ENCODE results near the gene ALDH3A1. TPM values are rescaled to one million over a fixed set of nuclear protein-coding genes. Genes with fewer than 3 reads are reported as not detected.

ALDH3A1 gene
- total and polyA plus RNA-seq, 10 donors: 0.36 to 16.1 (median 0.77) TPM; not detected in 1

DNA sequence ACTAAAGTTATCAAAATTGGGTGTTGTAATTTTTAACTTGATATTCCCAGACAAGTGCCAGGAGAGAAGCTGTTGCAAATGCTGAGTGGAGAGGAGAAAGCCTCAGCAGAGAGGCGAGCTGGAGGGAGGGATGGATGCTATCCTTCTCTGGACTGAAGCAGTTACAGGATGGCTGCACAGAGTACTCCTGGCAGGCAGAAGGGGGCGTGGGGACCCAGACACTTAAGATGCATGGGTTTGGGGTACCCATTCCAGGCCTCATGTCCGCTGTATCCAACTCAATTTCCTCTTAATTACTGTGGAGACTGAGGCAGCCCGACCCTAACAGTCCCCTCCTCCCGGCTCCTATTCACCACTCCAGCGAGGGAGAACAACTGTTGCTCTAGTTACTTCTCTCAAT, 25.4 kb upstream of the ALDH3A1 start:
- Histone ChIP-seq H3K9me3 (no peaks in the 10 kb centered on the region), H3K4me1 (peaks cover 0 to 7% (median 2%) of the 10 kb centered on the region in 6 donors), H3K27ac (no peak overlapping the region), H3K4me3 (no peak overlapping the region), H3K27me3 (replicated peaks in 1 of 7) (no peaks in the 10 kb centered on the region), H3K36me3 (peaks cover 4 to 62% (median 20%) of the 10 kb centered on the region in 6 donors)
- TF ChIP-seq POLR2AphosphoS5 (IDR thresholded peaks at IDR 0.05): no peak
- TF ChIP-seq, protein P1, sequence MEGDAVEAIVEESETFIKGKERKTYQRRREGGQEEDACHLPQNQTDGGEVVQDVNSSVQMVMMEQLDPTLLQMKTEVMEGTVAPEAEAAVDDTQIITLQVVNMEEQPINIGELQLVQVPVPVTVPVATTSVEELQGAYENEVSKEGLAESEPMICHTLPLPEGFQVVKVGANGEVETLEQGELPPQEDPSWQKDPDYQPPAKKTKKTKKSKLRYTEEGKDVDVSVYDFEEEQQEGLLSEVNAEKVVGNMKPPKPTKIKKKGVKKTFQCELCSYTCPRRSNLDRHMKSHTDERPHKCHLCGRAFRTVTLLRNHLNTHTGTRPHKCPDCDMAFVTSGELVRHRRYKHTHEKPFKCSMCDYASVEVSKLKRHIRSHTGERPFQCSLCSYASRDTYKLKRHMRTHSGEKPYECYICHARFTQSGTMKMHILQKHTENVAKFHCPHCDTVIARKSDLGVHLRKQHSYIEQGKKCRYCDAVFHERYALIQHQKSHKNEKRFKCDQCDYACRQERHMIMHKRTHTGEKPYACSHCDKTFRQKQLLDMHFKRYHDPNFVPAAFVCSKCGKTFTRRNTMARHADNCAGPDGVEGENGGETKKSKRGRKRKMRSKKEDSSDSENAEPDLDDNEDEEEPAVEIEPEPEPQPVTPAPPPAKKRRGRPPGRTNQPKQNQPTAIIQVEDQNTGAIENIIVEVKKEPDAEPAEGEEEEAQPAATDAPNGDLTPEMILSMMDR (IDR thresholded peaks at IDR 0.05 in 8 of 11, conservative IDR thresholded peaks at IDR 0.05 in 3 of 11): no peak
- TF ChIP-seq POLR2A (IDR thresholded peaks at IDR 0.05): no peak
- DNase-seq: no peak
- intact Hi-C loops (cut with DNase I; ENCODE audit: low total_unique reads): no loop called here
- WGBS, 5 donors: 91 to 97% (median 95%) methylated on average over 6 of the region's 6 CpGs

DNA sequence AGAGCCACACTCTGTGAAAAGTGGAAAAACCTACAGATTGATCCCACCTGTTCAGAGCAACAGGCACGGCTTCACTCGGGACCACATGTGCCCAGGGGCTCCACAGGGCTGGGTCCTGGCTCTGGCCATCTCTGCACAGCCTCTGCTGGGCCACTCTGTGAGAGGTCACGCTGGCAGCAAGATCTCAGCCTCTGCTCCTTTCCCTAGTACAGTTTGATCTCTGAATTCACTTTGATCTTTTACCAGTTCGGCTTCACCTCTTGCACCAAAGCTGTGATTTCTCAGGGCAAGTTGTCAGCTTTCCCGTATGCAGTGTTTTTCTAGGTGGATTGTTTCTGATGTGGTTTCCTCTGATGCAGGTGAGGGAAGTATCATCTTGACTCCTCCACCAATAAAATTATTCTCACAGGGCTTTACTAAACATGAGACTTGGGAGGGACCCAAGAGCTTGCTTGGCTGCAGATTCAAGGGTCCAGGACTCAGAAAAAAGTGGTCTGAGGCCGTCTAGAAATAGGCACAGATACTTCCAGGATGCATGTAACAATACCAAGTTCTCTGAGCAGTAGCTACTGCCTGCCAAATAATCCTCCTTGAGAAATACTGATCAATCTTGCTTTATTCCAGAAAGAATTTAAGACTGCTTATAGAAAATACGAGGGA, 24.0 kb upstream of the ALDH3A1 start:
- Histone ChIP-seq H3K27me3 (replicated peaks in 1 of 7) (no peaks in the 10 kb centered on the region), H3K4me3 (no peak overlapping the region), H3K4me1 (peaks cover 0 to 7% (median 2%) of the 10 kb centered on the region in 6 donors), H3K27ac (peak overlapping the region in 5 of 8 donors; percentile 2 to 62 (median 24)), H3K9me3 (no peaks in the 10 kb centered on the region), H3K36me3 (peaks cover 0 to 48% (median 14%) of the 10 kb centered on the region in 6 donors)
- no peak for DNase-seq
- 59 to 70% (median 64%) methylated on average over 6 to 7 of the region's 7 CpGs for WGBS, 5 donors
- TF ChIP-seq POLR2A (IDR thresholded peaks at IDR 0.05): no peak
- TF ChIP-seq POLR2AphosphoS5 (IDR thresholded peaks at IDR 0.05): no peak
- TF ChIP-seq, protein P1 (IDR thresholded peaks at IDR 0.05 in 8 of 11, conservative IDR thresholded peaks at IDR 0.05 in 3 of 11): no peak
- intact Hi-C loops (cut with DNase I; ENCODE audit: low total_unique reads): no loop called here

DNA sequence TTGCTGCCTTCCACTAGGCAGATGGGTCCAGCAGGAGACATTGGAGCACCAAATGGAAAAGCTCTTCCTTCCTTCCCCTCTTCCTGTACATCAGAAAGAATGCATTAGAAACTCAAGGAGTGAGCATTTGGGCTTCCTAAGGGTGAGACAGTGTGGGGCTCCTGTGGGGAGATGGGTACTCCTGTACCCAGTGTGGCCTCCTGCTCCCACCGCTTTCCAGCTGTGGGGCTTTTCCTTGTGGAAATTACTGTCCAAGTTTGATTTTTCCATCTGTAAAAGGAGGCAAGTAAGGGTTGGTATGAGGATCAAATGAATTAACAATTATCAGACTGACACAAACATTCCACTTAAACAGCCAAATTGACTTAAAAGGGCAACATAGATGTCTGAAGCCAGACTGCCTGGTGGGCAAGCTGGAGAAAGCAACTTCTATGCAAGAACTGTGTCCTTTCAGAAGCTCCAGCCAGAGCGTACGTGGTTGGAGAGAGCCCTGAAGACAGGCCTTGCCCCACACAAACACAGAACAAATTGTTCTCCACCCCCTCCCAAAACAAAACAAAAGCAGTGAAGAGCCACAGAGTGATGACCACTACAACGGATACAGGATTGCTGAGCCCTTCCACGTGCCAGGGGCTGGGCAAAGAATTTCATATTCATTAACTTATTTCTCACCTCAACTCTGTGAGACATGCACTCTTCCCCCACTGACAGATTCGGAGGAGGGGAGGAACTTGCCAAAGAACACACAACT, 23.1 kb upstream of the ALDH3A1 start:
- Histone ChIP-seq H3K27ac (peak overlapping the region in 3 of 8 donors; percentile 24 to 62 (median 59)), H3K9me3 (no peaks in the 10 kb centered on the region), H3K27me3 (replicated peaks in 1 of 7) (no peaks in the 10 kb centered on the region), H3K4me1 (peaks cover 0 to 13% (median 4%) of the 10 kb centered on the region in 6 donors), H3K36me3 (peaks cover 0 to 39% (median 5%) of the 10 kb centered on the region in 6 donors), H3K4me3 (no peak overlapping the region)
- TF ChIP-seq POLR2AphosphoS5 (IDR thresholded peaks at IDR 0.05): no peak
- no peak for TF ChIP-seq POLR2A (IDR thresholded peaks at IDR 0.05)
- TF ChIP-seq, protein P1 (IDR thresholded peaks at IDR 0.05 in 8 of 11, conservative IDR thresholded peaks at IDR 0.05 in 3 of 11): no peak
- intact Hi-C loops (cut with DNase I; ENCODE audit: low total_unique reads): no loop called here
- 79 to 90% (median 87%) methylated on average over 6 of the region's 6 CpGs for WGBS, 5 donors
- DNase-seq: no peak

Measured in spleen (tissue), 11 donors.